ENCODE data around the gene MPZL1. TPM values are rescaled to one million over a fixed set of nuclear protein-coding genes. Genes with fewer than 3 reads are reported as not detected.

MPZL1 gene
- total and polyA plus RNA-seq, 12 donors = 12.1 to 101 (median 62.8) TPM

DNA sequence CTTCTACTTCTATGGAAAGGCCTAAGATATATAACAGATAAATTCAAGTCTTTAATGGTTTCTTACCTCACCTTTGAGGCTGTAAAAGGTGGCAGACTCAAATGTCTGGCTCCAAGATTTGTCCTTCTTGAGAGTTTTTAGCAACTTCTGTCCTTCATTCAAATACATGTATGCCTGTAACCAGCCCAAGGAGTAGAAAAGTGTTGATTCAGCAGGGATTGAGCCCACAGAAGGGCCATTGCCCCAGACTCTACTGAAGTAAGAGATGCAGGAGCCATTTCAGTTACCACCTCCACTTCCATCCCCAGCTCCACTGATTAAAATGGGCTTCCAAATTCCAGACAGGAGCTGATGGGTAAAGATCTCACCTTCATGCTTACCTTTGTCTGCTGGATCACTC lies 112.1 kb downstream of the MPZL1 start:
- Histone ChIP-seq H3K36me3 (replicated peaks in 1 of 2) (no peaks in the 10 kb centered on the region), H3K4me3 (no peak overlapping the region), H3K9me3 (replicated peaks in 1 of 3) (no peaks in the 10 kb centered on the region), H3K27ac (no peak overlapping the region), H3K27me3 (no peaks in the 10 kb centered on the region), H3K4me1 (replicated peaks in 1 of 2) (no peaks in the 10 kb centered on the region)
- TF ChIP-seq POLR2A (IDR thresholded peaks at IDR 0.05) = no peak
- TF ChIP-seq, protein P1, sequence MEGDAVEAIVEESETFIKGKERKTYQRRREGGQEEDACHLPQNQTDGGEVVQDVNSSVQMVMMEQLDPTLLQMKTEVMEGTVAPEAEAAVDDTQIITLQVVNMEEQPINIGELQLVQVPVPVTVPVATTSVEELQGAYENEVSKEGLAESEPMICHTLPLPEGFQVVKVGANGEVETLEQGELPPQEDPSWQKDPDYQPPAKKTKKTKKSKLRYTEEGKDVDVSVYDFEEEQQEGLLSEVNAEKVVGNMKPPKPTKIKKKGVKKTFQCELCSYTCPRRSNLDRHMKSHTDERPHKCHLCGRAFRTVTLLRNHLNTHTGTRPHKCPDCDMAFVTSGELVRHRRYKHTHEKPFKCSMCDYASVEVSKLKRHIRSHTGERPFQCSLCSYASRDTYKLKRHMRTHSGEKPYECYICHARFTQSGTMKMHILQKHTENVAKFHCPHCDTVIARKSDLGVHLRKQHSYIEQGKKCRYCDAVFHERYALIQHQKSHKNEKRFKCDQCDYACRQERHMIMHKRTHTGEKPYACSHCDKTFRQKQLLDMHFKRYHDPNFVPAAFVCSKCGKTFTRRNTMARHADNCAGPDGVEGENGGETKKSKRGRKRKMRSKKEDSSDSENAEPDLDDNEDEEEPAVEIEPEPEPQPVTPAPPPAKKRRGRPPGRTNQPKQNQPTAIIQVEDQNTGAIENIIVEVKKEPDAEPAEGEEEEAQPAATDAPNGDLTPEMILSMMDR (IDR thresholded peaks at IDR 0.05) = no peak
- no peak for DNase-seq
- intact Hi-C loops (cut with DNase I) = no loop called here

GRCh38 chr1:167836197-167836596 lies 114.4 kb downstream of the MPZL1 start:
- H3K9me3 ChIP-seq (replicated peaks in 1 of 3) = no peaks in the 10 kb centered on the region
- H3K4me1 ChIP-seq (replicated peaks in 1 of 2) = no peaks in the 10 kb centered on the region
- no peak overlapping the region for H3K4me3 ChIP-seq
- no peak for DNase-seq
- H3K36me3 ChIP-seq (replicated peaks in 1 of 2) = no peaks in the 10 kb centered on the region
- WGBS, 4 donors = 78 to 96% (median 82%) methylated on average over 4 of the region's 4 CpGs
- TF ChIP-seq, protein P1 (IDR thresholded peaks at IDR 0.05) = no peak
- no peak for TF ChIP-seq POLR2A (IDR thresholded peaks at IDR 0.05)
- no peaks in the 10 kb centered on the region for H3K27me3 ChIP-seq
- intact Hi-C loops (cut with DNase I) = no loop called here
- no peak overlapping the region for H3K27ac ChIP-seq

GRCh38 chr1:167837326-167837725 lies 115.5 kb downstream of the MPZL1 start:
- H3K27me3 ChIP-seq = no peaks in the 10 kb centered on the region
- DNase-seq = no peak
- H3K36me3 ChIP-seq (replicated peaks in 1 of 2) = no peaks in the 10 kb centered on the region
- no peak overlapping the region for H3K4me3 ChIP-seq
- intact Hi-C loops (cut with DNase I) = no loop called here
- no peak overlapping the region for H3K27ac ChIP-seq
- TF ChIP-seq, protein P1 (IDR thresholded peaks at IDR 0.05) = no peak
- no peak for TF ChIP-seq POLR2A (IDR thresholded peaks at IDR 0.05)
- no peaks in the 10 kb centered on the region for H3K4me1 ChIP-seq (replicated peaks in 1 of 2)
- WGBS, 4 donors = 55 to 78% (median 62%) methylated on average over 2 of the region's 2 CpGs
- no peaks in the 10 kb centered on the region for H3K9me3 ChIP-seq (replicated peaks in 1 of 3)

DNA sequence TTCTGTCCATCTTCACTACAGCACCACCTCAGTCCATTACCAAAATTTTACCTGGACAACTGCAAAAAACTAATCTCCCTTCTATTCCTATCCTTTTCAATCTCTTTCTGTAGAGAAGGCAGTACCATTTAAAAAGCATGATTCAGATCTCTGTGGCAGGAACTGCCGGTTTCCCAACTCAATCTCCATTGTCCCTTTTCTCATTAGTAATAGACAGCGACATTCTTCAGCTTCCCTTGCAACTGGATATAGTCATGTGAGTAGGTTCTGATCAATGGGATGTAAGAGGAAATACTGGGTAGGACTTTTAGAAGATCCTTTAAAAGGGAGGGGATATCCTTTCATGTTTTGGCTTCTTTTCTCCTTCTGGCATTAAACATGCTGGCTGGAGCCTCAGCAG lies 117.2 kb downstream of the MPZL1 start:
- H3K9me3 ChIP-seq (replicated peaks in 1 of 3) = no peaks in the 10 kb centered on the region
- DNase-seq = no peak
- no peaks in the 10 kb centered on the region for H3K4me1 ChIP-seq (replicated peaks in 1 of 2)
- no peaks in the 10 kb centered on the region for H3K27me3 ChIP-seq
- intact Hi-C loops (cut with DNase I) = no loop called here
- WGBS, 4 donors = 87 to 93% (median 91%) methylated on average over 2 of the region's 2 CpGs
- TF ChIP-seq, protein P1 (IDR thresholded peaks at IDR 0.05) = no peak
- TF ChIP-seq POLR2A (IDR thresholded peaks at IDR 0.05) = no peak
- H3K27ac ChIP-seq = no peak overlapping the region
- H3K36me3 ChIP-seq (replicated peaks in 1 of 2) = no peaks in the 10 kb centered on the region
- H3K4me3 ChIP-seq = no peak overlapping the region

Other genes with a start within 250 kb of the MPZL1 start
- gene CD247, start 203.5 kb upstream of the MPZL1 start, total RNA-seq = 1 to 10 TPM in 4 of 9 donors, under 1 TPM in 4, not detected in 1; 0.26 to 2.3 (median 1.1) TPM
- gene CD247, start 203.5 kb upstream of the MPZL1 start, polyA plus RNA-seq = 1 to 10 TPM in 2 of 3 donors, under 1 TPM in 1; 0.73 to 2.2 (median 1.2) TPM
- 100 to 1,000 TPM; 108 to 605 (median 229) TPM for gene CREG1, start 168.2 kb upstream of the MPZL1 start, total RNA-seq
- 100 to 1,000 TPM in 1 of 3 donors, 10 to 100 TPM in 2; 69.8 to 267 (median 86.9) TPM for gene CREG1, start 168.2 kb upstream of the MPZL1 start, polyA plus RNA-seq
- 10 to 100 TPM in 6 of 9 donors, 1 to 10 TPM in 3; 5.1 to 15.4 (median 11.3) TPM for gene RCSD1, start 91.8 kb upstream of the MPZL1 start, total RNA-seq
- 1 to 10 TPM; 3.3 to 8.8 (median 5.0) TPM for gene RCSD1, start 91.8 kb upstream of the MPZL1 start, polyA plus RNA-seq
- gene ADCY10, start 192.2 kb downstream of the MPZL1 start, total RNA-seq = under 1 TPM in 7 of 9 donors, not detected in 2; 0.07 to 0.61 (median 0.23) TPM
- gene ADCY10, start 192.2 kb downstream of the MPZL1 start, polyA plus RNA-seq = under 1 TPM; 0.24 to 0.40 (median 0.38) TPM
- gene DCAF6, start 214.7 kb downstream of the MPZL1 start, total RNA-seq = 100 to 1,000 TPM in 4 of 9 donors, 10 to 100 TPM in 5; 57.8 to 160 (median 98.8) TPM
- 10 to 100 TPM; 46.4 to 88.0 (median 50.9) TPM for gene DCAF6, start 214.7 kb downstream of the MPZL1 start, polyA plus RNA-seq
- 100 to 1,000 TPM in 6 of 9 donors, 10 to 100 TPM in 3; 68.3 to 186 (median 113) TPM for gene MPC2, start 215.1 kb downstream of the MPZL1 start, total RNA-seq
- gene MPC2, start 215.1 kb downstream of the MPZL1 start, polyA plus RNA-seq = 100 to 1,000 TPM in 1 of 3 donors, 10 to 100 TPM in 2; 50.0 to 173 (median 84.4) TPM